ENCODE measurements around the gene LITAFD.
"Not testable (repeated sequence)": the region's sequence is repeated elsewhere in the genome, so short reads cannot be mapped to it uniquely, and the experiment has no call there.

The LITAFD gene

GRCh38 chr16:8893976-8894690, 12.0 kb downstream of the LITAFD start:
- no peak for DNase-seq

- no peak for DNase-seq
These were observed 12.7 kb downstream of the LITAFD start for GRCh38 chr16:8894736-8895334.

- DNase-seq, result no peak
These were observed 16.6 kb downstream of the LITAFD start for GRCh38 chr16:8898660-8899318.

GRCh38 chr16:8899709-8900317, 17.7 kb downstream of the LITAFD start:
- no peak for DNase-seq

- no peak for DNase-seq
These were observed 18.2 kb downstream of the LITAFD start for GRCh38 chr16:8900343-8900742.

GRCh38 chr16:8901320-8901861, 19.2 kb downstream of the LITAFD start:
- DNase-seq, result no peak

- no peak for DNase-seq
These were observed 20.9 kb downstream of the LITAFD start for GRCh38 chr16:8903004-8903403.

- DNase-seq, result no peak
These were observed 21.9 kb downstream of the LITAFD start for GRCh38 chr16:8904018-8904430.

GRCh38 chr16:8905168-8905762, 23.1 kb downstream of the LITAFD start:
- DNase-seq, result no peak

- no peak for DNase-seq
These were observed 23.8 kb downstream of the LITAFD start for GRCh38 chr16:8905795-8906591.

GRCh38 chr16:8907096-8907495, 24.9 kb downstream of the LITAFD start:
- no peak for DNase-seq

- DNase-seq, result no peak
These were observed 26.8 kb downstream of the LITAFD start for GRCh38 chr16:8908810-8909468.

- DNase-seq, result no peak
These were observed 28.7 kb downstream of the LITAFD start for GRCh38 chr16:8910811-8911210.

GRCh38 chr16:8912793-8913192, 30.6 kb downstream of the LITAFD start:
- no peak for DNase-seq

GRCh38 chr16:8914098-8914497, 31.9 kb downstream of the LITAFD start:
- DNase-seq, result no peak

GRCh38 chr16:8915722-8916301, 33.7 kb downstream of the LITAFD start:
- no peak for DNase-seq

GRCh38 chr16:8916541-8917225, 34.5 kb downstream of the LITAFD start:
- DNase-seq, result no peak

- DNase-seq, result not testable (repeated sequence)
These were observed 35.2 kb downstream of the LITAFD start for GRCh38 chr16:8917336-8917735.

All from anterior cingulate cortex (tissue), 58 donors.